Measurements from ENCODE around the gene UBE2N. TPM values are rescaled to one million over a fixed set of nuclear protein-coding genes. Genes with fewer than 3 reads are reported as not detected.
A peak's percentile ranks its signal among the peaks of the same experiment; 100 is the strongest.
"Not testable (repeated sequence)": the region's sequence is repeated elsewhere in the genome, so short reads cannot be mapped to it uniquely, and the experiment has no call there.

The UBE2N gene
- total RNA-seq, 8 experiments from 2014 or later, result 62.2 to 129 (median 101) TPM

DNA sequence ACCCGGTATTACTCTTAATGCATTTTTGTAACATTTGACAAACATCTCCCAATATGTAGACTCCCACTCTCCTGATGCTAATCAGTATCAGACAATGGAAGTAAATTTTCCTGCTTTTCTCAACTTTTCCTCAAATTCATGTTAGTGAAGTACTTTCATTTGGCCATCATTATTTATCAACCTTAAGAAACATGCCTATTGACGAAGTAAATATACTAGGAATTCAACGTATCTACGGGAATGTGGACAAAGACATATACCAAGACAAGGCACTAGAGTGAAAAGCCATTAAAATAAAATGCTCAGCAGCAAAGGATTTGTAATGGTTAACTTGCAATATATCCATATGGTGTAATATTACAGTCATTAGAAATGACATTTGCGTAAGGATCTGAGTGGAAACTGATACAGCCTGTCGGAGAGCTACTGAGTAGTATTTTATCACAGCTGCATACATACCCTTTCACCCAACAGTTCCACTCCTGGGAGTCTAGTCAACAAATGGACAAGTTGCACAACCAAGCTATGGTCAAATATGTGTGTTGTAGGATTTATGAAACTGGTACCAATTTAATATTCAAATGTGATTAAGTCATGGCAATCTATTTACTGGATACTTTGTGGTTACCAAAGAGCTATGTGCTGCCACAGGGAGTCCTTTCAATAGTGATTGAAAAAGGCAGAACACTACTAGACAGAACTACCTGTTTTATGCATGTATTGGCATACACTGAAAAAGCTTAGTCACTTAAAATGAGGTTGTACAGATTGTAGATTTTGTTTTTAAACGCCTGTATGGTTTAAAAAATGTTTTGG, 37.6 kb downstream of the UBE2N start:
- in situ Hi-C loops (cut with MboI; ENCODE audit: low pct_unique_long_range_greater_than_20kb in 2 of 9, low sequenced_read_pairs in 9 of 9, unreplicated experiment in 9 of 9), result loop anchor here in 1 of 9 experiments (25.0 kb wide), 1 partner anchor 417 kb away; no protein-coding TSS in a partner anchor
- Histone ChIP-seq H3K4me1 (replicated peaks in 1 of 2) (no peaks in the 10 kb centered on the region), H3K27ac (no peak overlapping the region), H3K4me3 (no peak overlapping the region)
- peak in 2 of 8 experiments; percentile 18 to 28 for ATAC-seq (replicated peaks in 6 of 8)
- 41 to 100% (median 82%) methylated on average over 1 to 7 of the region's 7 CpGs; no CpG with 5 or more reads in 1 of the 10 experiments for WGBS, 10 experiments

DNA sequence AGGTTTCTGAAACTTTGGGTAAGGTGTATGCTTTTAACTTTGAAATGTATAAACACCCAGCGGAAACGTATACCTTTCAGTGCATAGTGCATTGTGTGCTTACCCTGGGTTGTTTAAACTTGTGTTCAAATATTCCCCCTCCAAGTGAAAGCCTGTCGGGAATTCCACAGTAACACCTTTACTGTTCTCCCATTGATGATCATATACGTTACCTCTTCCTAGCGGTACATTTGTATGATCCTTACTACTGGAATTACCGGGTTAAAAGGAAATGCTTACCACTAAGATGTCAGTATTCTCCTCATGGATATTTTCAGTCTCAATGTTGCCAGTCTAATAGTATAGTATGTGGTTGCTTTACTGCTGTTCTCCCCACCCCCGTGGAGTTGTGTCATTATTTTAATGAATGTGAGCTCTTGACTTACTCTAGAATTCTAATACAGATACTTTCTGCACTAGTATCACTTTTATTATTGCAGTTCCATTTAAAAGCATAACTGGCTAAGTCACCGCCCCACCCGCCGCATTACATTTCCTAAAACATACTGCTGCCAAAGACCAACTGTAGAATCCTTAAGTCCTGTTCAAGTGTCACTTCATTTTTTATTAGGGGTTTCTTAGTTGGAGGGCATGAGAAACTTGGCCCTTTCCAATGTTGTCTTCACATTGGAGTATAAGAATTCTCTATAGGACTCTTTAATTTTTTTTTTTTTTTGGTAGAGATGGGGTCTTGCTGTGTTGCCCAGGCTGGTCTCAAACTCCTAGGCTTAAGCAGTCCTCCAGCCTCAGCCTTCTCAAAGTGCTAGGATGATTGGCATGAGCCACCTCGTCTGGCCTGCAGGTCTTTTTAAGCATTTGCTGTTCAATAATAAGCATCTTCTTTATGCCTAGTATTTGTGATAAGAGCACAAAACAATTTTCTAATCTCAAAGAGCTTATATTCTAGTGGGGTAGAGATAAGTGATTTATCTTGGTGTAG, 39.1 kb downstream of the UBE2N start:
- ATAC-seq (replicated peaks in 6 of 8), result no peak
- in situ Hi-C loops (cut with MboI; ENCODE audit: low pct_unique_long_range_greater_than_20kb in 2 of 9, low sequenced_read_pairs in 9 of 9, unreplicated experiment in 9 of 9), result loop anchor here in 1 of 9 experiments (25.0 kb wide), 1 partner anchor 415 kb away; no protein-coding TSS in a partner anchor
- no peak overlapping the region for H3K4me3 ChIP-seq
- H3K4me1 ChIP-seq (replicated peaks in 1 of 2), result no peaks in the 10 kb centered on the region
- no peak overlapping the region for H3K27ac ChIP-seq
- WGBS, 10 experiments, result 74 to 100% (median 94%) methylated on average over 4 to 11 of the region's 11 CpGs

DNA sequence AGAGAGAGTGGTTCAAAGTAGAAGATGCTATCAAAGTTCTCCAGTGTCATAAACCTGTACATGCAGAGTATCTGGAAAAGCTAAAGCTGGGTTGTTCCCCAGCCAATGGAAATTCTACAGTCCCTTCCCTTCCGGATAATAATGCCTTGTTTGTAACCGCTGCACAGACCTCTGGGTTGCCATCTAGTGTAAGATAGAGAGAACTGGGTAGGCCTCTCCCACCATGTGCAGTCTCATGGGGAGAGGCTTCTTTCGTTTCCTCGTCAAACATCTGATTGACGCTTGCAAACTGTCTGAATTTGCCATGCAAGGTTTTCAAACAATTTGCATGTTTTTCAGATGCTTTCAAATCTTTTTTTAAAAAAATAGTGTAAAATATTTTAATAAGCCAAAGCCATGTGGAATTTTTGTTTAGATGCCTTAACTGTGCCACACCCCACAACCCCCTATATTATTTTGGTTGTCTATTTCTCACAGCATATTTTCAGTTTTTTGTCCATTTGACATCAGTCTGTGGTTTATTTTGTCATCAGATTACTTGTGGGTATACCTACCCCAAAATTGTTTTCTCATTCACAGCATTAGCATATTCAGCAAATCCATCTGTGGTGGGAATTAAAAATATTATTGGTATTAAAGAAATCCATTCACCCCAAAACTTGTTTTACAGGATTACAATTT, 42.4 kb downstream of the UBE2N start:
- H3K27ac ChIP-seq; H3K4me1 ChIP-seq (replicated peaks in 1 of 2); H3K4me3 ChIP-seq: not testable (repeated sequence)
- peak; percentile 98 to 100 (median 100) for ATAC-seq (replicated peaks in 6 of 8)
- in situ Hi-C loops (cut with MboI; ENCODE audit: low pct_unique_long_range_greater_than_20kb in 2 of 9, low sequenced_read_pairs in 9 of 9, unreplicated experiment in 9 of 9), result loop anchor here in 7 of 9 experiments (10.0 to 25.0 kb wide), 2 partner anchors 412 to 415 kb away; no protein-coding TSS in a partner anchor
- WGBS, 10 experiments, result no CpG with 5 or more reads among the region's 5 CpGs

DNA sequence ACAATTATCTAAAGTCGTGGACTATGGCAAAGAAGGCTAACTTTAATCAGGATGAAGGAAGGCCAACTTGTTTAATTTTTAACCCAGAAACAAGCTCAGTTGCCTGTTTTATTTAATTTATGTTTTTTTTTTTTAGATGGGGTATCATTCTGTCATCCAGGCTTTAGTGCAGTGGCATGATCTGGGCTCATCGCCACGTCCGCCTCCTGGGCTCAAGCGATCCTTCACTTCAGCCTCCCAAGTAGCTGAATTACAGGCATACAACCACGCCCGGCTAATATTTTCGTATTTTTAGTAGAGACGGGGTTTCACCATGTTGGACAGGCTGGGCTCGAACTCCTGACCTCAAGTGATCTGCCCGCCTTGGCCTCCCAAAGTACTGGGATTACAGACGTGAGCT, 44.3 kb downstream of the UBE2N start:
- in situ Hi-C loops (cut with MboI; ENCODE audit: low pct_unique_long_range_greater_than_20kb in 2 of 9, low sequenced_read_pairs in 9 of 9, unreplicated experiment in 9 of 9), result loop anchor here in 7 of 9 experiments (10.0 to 25.0 kb wide), 2 partner anchors 410 to 413 kb away; no protein-coding TSS in a partner anchor
- ATAC-seq (replicated peaks in 6 of 8), result no peak
- H3K27ac ChIP-seq, result no peak overlapping the region
- 25 to 99% (median 93%) methylated on average over 1 to 12 of the region's 12 CpGs; no CpG with 5 or more reads in 1 of the 10 experiments for WGBS, 10 experiments
- H3K4me3 ChIP-seq, result no peak overlapping the region
- H3K4me1 ChIP-seq (replicated peaks in 1 of 2), result no peaks in the 10 kb centered on the region

DNA sequence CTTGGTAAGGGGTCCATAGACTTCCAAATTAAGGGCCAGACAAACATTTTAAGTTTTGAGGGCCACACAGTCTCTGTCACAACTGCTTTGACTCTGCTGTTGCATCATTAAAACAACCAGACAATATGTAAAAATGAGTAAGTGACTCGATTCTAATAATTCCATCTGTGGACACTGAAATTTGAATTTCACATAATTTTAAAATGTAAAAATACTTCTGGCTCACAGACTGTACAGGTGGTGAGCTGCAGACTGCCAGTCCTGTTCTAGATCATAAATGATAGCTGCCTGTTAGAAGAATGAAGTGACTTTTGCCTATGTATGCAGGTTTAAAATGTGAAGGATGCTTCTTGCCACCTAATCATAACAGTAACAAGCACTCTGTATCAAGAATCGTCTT, 48.3 kb downstream of the UBE2N start:
- Histone ChIP-seq H3K4me3 (no peak overlapping the region), H3K4me1 (replicated peaks in 1 of 2) (no peaks in the 10 kb centered on the region), H3K27ac (no peak overlapping the region)
- WGBS, 10 experiments, result 0 to 100% (median 53%) methylated on average over 1 to 2 of the region's 2 CpGs; no CpG with 5 or more reads in 4 of the 10 experiments
- in situ Hi-C loops (cut with MboI; ENCODE audit: low pct_unique_long_range_greater_than_20kb in 2 of 9, low sequenced_read_pairs in 9 of 9, unreplicated experiment in 9 of 9), result loop anchor here in 8 of 9 experiments (5.0 to 25.0 kb wide), 3 partner anchors 406 to 409 kb away; no protein-coding TSS in a partner anchor
- ATAC-seq (replicated peaks in 6 of 8), result peak in 3 of 8 experiments; percentile 52 to 76 (median 55)

DNA sequence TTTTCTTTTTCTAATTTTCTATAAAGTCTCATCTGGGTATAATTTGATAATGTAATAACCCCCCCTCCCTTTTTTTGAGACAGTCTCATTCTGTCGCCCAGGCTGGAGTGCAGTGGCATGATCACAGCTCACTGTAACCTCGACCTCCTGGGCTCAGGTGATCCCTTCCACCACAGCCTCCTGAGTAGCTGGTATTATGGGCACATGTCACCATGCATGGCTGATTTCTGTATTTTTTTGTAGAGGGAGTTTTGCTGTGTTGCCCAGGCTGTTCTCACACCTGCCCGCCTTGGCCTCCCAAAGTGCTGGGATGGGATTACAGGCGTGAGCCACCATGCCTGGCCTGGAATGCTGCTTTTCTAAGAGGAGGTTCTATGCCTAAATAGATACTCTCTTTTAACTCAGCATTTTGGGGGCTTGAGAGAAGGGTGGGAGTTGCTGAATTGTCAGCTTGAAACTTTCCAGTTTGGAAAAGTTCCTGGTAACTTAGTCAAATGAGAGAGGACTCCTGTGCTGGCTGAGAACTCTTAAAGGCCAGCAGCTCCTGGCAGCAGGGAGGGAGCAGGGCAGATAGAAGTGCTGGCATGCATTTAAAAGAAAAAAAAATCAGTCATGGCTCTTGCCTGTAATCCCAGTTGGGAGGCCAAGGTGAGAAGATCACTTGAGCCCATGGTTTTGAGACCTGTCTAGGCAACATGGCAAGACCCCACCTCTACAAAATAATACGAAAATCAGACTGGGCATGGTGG, 51.0 kb downstream of the UBE2N start:
- in situ Hi-C loops (cut with MboI; ENCODE audit: low pct_unique_long_range_greater_than_20kb in 2 of 9, low sequenced_read_pairs in 9 of 9, unreplicated experiment in 9 of 9), result loop anchor here in 8 of 9 experiments (5.0 to 25.0 kb wide), 3 partner anchors 403 to 406 kb away; no protein-coding TSS in a partner anchor
- no peak overlapping the region for H3K4me3 ChIP-seq
- WGBS, 10 experiments, result 83 to 100% (median 100%) methylated on average over 1 to 3 of the region's 5 CpGs; no CpG with 5 or more reads in 2 of the 10 experiments
- H3K4me1 ChIP-seq (replicated peaks in 1 of 2), result no peaks in the 10 kb centered on the region
- no peak overlapping the region for H3K27ac ChIP-seq
- ATAC-seq (replicated peaks in 6 of 8), result peak in 1 of 8 experiments; percentile 59

DNA sequence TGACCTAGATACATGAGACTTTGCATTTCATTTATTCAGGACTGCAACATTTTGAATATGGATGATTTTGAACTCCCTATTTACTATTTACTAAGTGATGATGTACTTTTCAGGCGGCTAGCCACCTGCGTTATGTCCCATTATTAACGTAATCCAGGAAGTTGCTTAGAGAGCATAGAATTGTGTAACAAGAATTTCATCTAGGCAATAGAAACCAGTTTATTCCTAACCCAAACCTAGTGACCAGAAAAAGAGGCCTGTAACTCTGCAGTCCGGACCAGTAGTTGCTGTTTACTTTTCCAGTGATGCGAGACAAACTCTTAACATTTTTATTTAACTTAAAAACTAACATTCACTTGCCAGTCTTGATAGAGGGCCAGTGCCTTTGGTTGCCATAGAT, 51.7 kb downstream of the UBE2N start:
- ATAC-seq (replicated peaks in 6 of 8), result peak in 3 of 8 experiments; percentile 27 to 81 (median 39)
- no peaks in the 10 kb centered on the region for H3K4me1 ChIP-seq (replicated peaks in 1 of 2)
- no peak overlapping the region for H3K27ac ChIP-seq
- in situ Hi-C loops (cut with MboI; ENCODE audit: low pct_unique_long_range_greater_than_20kb in 2 of 9, low sequenced_read_pairs in 9 of 9, unreplicated experiment in 9 of 9), result loop anchor here in 8 of 9 experiments (5.0 to 25.0 kb wide), 3 partner anchors 403 to 405 kb away; no protein-coding TSS in a partner anchor
- 53 to 100% (median 93%) methylated on average over 2 to 5 of the region's 5 CpGs for WGBS, 10 experiments
- H3K4me3 ChIP-seq, result no peak overlapping the region

DNA sequence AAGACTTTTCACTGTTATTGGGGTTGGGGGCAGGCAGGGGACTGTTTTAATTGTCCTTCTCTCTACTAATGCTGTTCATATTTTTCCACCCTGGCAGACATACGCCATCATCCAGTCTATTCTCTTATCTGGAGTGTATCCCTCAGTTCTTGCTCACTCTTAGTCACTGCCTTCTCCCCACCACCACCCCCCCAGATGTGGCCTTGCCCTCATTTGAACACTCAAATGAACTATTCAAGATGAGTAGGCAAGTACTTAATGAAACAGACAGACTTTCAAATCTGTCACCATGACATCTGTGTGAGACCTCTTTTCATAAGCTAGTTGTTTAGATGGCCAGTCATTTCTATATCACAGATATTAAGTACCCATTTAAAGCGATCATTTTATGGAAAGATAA, 54.0 kb downstream of the UBE2N start:
- ATAC-seq (replicated peaks in 6 of 8), result peak in 1 of 8 experiments; percentile 16
- in situ Hi-C loops (cut with MboI; ENCODE audit: low pct_unique_long_range_greater_than_20kb in 2 of 9, low sequenced_read_pairs in 9 of 9, unreplicated experiment in 9 of 9), result loop anchor here in 6 of 9 experiments (25.0 kb wide), 1 partner anchor 400 kb away; no protein-coding TSS in a partner anchor
- 40 to 100% (median 87%) methylated on average over 1 to 2 of the region's 2 CpGs; no CpG with 5 or more reads in 2 of the 10 experiments for WGBS, 10 experiments
- Histone ChIP-seq H3K4me3 (no peak overlapping the region), H3K27ac (no peak overlapping the region), H3K4me1 (replicated peaks in 1 of 2) (no peaks in the 10 kb centered on the region)

DNA sequence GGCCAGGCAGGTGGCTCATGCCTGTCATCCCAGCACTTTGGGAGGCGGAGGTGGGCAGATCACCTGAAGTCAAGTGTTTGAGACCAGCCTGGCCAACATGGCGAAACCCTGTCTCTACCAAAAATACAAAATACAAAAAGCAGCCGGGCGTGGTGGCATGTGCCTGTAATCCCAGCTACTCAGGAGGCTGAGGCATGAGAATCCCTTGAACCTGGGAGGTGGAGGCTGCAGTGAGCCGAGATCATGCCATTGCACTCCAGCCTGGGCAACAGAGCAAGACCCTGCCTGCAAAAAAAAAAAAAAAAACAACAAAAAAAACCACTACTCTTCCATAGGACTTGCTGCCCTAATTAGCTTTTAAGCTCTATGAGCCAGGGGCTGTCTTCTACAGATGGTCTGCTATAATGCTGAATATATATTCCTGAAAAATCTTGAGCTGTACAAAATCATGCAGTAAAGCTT, 59.7 kb downstream of the UBE2N start:
- not testable (repeated sequence) for ATAC-seq (replicated peaks in 6 of 8); H3K4me3 ChIP-seq; H3K4me1 ChIP-seq (replicated peaks in 1 of 2); H3K27ac ChIP-seq
- WGBS, 10 experiments, result 0 to 100% (median 86%) methylated on average over 1 to 3 of the region's 5 CpGs; no CpG with 5 or more reads in 2 of the 10 experiments
- in situ Hi-C loops (cut with MboI; ENCODE audit: low pct_unique_long_range_greater_than_20kb in 2 of 9, low sequenced_read_pairs in 9 of 9, unreplicated experiment in 9 of 9), result loop anchor here in 6 of 9 experiments (25.0 kb wide), 1 partner anchor 395 kb away; no protein-coding TSS in a partner anchor

DNA sequence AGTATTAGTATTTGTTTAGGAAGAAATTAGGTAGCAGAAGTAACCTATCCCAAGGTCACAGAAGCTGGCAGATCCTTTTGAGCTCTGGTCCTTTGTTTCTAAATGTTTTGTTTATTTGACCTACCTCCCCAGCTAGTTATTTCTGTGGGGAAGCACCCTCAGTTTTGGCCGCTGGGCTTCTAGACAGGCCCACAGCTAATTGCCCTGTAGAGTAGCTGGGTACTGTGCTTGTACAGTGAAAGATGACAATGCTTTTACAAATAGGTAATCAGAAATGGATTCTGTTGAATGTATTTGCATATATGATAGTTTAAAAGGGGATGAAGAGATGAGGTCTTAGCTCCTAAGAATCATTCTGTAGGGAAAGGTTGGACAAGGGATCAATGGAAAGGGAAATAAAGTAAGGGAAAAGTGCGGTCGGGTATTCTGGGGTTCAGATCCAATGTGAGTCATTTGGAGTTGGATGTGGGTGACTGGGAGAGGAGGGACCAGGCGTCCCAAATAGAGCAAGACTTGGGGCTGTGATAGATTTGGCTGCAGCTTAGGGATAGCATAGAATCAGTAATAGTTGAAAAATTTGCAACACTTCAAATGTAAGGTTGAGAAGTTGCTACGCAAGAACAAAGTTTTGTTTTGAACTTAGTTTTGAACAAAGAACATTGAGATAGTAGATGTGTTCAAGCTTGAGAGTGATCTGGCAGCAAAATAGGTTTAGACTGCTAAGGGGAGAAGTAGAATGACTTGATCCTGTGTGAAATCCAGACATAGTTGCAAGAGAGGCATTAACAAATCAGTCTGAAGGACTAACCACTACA, 60.4 kb downstream of the UBE2N start:
- WGBS, 10 experiments, result 55 to 100% (median 85%) methylated on average over 1 to 4 of the region's 5 CpGs; no CpG with 5 or more reads in 1 of the 10 experiments
- peaks cover 8 to 11% of the 10 kb centered on the region in 2 donors for H3K4me1 ChIP-seq (replicated peaks in 1 of 2)
- in situ Hi-C loops (cut with MboI; ENCODE audit: low pct_unique_long_range_greater_than_20kb in 2 of 9, low sequenced_read_pairs in 9 of 9, unreplicated experiment in 9 of 9), result loop anchor here in 6 of 9 experiments (25.0 kb wide), 1 partner anchor 394 kb away; no protein-coding TSS in a partner anchor
- no peak overlapping the region for H3K27ac ChIP-seq
- ATAC-seq (replicated peaks in 6 of 8), result no peak
- H3K4me3 ChIP-seq, result peak overlapping the region; percentile 2 to 98 (median 92)

All from motor neuron (in vitro differentiated cells).